ENCODE data around the gene STC2.
"Not testable (repeated sequence)": the region's sequence is repeated elsewhere in the genome, so short reads cannot be mapped to it uniquely, and the experiment has no call there.

STC2 gene

GRCh38 chr5:173293817-173294672 lies 34.2 kb downstream of the STC2 start:
- DNase-seq = peak; percentile 71

DNA sequence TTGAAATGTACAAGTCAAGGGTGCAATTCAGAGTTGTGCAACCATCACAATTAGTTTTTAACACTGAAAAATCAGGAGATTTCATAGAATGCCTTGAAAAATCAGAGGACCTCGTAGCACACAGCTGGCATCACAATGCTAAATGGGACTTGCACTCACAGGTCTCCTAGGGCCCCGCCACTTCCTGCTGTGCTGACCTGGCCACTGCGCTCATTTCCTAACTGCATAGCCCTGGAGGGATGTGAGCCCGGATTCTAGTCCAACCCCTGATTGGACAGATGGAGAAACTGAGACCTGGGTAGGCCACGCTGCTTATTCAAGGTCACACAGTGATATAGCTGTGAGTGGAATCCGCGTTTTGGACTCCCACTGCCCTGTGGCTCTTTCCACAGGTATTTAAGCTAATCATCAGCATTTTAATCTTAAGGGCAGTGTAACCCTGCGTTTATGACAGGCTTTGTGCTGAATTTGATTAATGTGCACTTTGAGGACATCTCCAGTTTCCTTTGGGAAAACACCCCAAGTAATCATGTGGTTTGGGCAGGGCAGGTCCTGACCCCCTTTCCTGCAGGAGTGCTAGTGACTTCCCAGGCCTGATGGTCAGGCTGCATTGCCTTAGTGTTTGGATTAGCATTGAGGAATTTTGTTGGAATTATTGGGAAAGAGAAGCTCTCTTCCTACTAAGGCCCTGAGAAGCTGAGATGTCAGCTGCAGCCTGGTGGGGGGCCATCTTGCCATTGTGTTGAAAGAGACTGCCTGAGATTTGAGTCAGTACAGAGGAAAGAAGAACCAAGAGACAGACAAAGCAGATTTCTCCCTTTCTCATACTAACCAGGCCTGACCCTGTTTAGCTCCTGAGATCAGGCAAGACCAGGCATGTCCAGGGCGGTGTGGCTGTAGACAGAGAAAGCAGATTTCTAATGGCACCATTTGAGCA lies 36.2 kb downstream of the STC2 start:
- no peak for DNase-seq

DNA sequence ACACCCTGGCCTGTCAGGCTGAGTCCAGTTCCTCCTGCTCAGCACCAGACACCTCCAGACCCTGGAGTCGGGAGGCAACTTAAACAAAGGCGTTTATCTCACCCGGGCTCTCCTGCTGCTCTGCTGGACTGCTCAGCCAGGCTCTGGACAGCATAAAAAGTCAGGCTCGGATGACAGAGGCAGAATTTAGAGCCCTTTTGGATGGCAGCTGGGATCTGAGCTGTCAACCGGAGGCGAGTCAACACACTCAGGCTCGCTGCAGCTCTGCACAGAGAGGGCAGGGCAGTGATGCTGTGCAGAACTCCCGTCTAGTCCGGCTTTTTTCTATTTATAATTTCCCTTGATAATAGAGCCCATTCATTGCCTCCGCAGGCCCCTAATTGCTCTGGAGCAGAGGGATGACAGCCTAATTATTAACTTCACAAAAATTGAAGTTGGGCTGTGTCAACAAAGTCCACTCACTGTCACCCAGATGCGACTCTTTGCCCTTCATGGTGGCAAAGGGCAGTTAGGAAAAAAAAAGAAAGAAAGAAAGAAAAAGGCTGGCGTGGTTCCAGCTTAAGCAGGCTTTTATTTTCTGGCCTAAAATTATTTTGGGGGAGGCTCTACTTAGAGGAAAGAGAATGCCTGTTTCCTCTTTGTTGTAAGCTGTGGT lies 37.6 kb downstream of the STC2 start:
- no peak for DNase-seq

- no peak for DNase-seq
These were observed 38.8 kb downstream of the STC2 start for GRCh38 chr5:173289372-173289771.

DNA sequence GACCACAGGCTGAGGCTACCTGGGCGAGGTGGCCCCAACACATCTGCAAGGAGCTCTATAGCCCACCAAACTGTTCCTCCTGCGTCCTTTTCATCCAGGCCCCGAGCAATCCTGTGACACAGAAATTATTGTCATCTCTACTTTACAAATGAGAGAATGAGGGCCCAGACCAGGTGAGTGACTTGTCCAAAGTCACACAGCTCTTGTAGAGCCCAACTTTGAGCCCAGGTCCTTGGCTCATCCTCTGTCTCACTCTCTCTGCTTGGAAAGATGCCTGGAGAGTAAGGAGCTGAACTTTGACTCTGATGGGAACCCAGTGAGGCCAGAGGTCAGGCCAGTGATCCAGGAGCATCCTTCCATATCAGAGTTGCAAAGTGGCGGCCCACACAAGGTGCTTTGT lies 39.6 kb downstream of the STC2 start:
- DNase-seq = no peak

DNA sequence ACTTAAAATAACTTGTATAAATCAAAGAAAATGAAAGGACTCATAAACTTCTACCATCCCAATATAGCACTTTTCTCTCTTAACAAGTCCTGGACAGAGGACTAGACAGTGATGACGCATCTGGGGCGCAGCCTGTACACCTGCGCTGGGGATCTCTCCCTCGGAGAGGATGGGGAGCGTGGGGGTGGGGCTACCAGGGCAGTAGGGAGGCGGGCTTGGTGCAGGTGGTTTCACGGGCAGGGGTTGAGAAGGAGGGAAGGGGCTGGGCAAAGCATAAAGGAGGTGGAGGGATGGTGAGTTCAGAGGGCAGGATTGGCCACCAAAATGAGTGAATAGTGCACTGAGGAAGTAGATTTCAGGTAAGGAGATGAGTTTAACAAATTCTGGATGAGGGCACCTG lies 41.1 kb downstream of the STC2 start:
- no peak for DNase-seq

GRCh38 chr5:173284343-173284958 lies 43.8 kb downstream of the STC2 start:
- DNase-seq = not testable (repeated sequence)

DNA sequence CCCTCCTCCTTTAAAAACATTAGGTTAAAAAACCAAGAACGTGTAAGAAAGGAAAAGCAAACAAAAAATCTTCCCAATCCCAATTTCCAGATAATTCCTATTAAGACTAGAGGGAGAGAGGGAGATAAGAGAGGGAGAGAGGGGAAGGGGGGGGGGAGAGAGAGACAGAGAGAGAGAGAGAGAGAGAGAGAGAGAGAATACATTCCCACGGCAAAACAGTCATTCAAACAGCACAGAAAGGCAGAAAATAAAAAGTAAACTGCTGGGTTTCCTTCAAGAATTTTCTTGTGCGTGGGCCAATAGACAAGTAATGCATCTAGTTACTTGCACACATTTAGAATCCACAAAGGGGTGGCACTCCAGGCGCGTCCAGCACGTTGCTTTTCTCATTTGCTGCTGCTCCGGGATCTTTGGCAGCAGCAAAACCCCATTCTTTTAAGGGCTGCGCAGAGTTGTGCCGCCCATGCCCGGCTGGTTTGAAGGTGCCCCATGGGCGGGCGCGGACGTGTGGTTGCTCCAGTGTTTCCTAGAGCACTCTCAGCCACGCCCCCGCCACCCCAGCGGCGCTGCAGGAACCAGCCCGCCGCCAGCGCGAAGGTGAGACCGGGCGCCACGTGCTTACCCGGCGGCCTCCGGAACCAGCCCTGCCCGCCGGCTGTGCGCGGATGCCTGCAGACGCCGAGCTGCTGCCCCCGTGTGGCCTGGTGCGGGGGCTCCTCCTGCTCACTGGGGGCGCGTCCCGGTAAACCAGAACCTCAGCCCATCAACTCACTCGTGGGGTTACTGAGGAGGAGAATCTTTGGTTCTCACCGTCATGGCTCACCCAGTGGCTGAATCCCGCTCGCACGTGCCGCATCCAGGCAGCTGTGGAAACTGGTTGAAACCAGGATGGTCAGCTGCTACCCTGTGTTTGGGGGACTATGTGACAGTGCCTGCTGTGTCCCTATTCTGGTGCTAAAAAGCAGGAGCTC lies 44.6 kb downstream of the STC2 start:
- DNase-seq = peak; percentile 46

DNA sequence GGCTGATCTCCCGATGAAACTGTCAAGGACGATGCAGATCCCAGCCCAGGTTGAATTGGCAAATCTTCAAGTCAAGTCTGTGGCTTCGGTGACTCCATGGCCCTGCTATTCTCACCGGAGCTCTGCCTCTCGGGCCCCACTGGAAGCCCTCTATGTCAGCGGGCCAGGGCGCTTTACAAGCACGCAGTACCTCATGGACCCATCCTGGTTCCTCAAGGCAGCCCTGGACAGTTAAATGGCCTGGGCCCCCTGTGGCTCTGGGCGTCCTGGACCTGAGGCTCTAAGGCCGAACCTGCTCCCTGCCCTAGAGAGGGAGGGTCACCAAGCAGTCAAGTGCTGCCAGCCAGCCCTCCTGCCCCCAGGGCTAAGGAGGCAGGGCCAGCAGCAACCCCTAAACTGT lies 45.3 kb downstream of the STC2 start:
- no peak for DNase-seq

GRCh38 chr5:173281910-173282309 lies 46.3 kb downstream of the STC2 start:
- DNase-seq = no peak

- DNase-seq = no peak
These were observed 49.0 kb downstream of the STC2 start for GRCh38 chr5:173279166-173279565.

- no peak for DNase-seq
These were observed 49.6 kb downstream of the STC2 start for GRCh38 chr5:173278641-173279040.

- DNase-seq = no peak
These were observed 50.0 kb downstream of the STC2 start for GRCh38 chr5:173278172-173278571.

DNA sequence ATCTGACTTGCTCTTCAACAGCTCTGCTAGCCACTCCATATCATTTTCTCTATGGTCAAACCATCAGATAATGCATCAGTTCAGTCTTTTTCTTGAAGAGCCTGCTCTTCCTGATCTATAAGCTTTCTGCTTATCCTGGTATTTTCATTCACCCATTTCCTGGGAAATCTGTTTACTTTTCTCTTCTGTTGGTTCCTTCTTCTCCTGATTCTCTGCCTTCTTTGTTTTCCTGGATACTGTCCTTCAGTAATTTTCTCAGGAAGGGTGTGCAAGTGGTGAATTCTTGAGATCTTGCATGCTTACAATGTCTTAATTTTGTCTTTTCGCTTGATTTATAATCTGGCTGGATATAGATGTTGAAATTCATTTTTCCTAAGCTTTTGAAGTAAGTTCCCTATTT lies 53.4 kb downstream of the STC2 start:
- no peak for DNase-seq

GRCh38 chr5:173271419-173271818 lies 56.8 kb downstream of the STC2 start:
- DNase-seq = peak; percentile 88

GRCh38 chr5:173268750-173269432 lies 59.3 kb downstream of the STC2 start:
- no peak for DNase-seq

GRCh38 chr5:173265433-173265832 lies 62.8 kb downstream of the STC2 start:
- DNase-seq = no peak

Measured in MV-4-11 (cell line).